ENCODE results near the gene SLC12A1. TPM values are rescaled to one million over a fixed set of nuclear protein-coding genes. Genes with fewer than 3 reads are reported as not detected.
"Not testable (repeated sequence)": the region's sequence is repeated elsewhere in the genome, so short reads cannot be mapped to it uniquely, and the experiment has no call there.

The SLC12A1 gene
- polyA plus RNA-seq, 1 donor = 433 TPM

GRCh38 chr15:48306639-48307038 lies 100.5 kb downstream of the SLC12A1 start:
- DNase-seq = no peak

GRCh38 chr15:48307586-48307985 lies 101.5 kb downstream of the SLC12A1 start:
- DNase-seq = no peak

GRCh38 chr15:48309740-48310139 lies 103.6 kb downstream of the SLC12A1 start:
- DNase-seq = no peak

GRCh38 chr15:48313216-48313615 lies 107.1 kb downstream of the SLC12A1 start:
- no peak for DNase-seq

GRCh38 chr15:48315041-48315440 lies 108.9 kb downstream of the SLC12A1 start:
- no peak for DNase-seq

- DNase-seq = no peak
These were observed 111.1 kb downstream of the SLC12A1 start for GRCh38 chr15:48317221-48317620.

- DNase-seq = no peak
These were observed 112.0 kb downstream of the SLC12A1 start for GRCh38 chr15:48318131-48318530.

- no peak for DNase-seq
These were observed 117.2 kb downstream of the SLC12A1 start for GRCh38 chr15:48323294-48323693.

GRCh38 chr15:48324949-48325348 lies 118.8 kb downstream of the SLC12A1 start:
- no peak for DNase-seq

- DNase-seq = no peak
These were observed 119.3 kb downstream of the SLC12A1 start for GRCh38 chr15:48325400-48325799.

GRCh38 chr15:48326180-48326579 lies 120.1 kb downstream of the SLC12A1 start:
- DNase-seq = not testable (repeated sequence)

GRCh38 chr15:48330105-48330785 lies 124.1 kb downstream of the SLC12A1 start:
- DNase-seq = peak; percentile 15

GRCh38 chr15:48330855-48331795 lies 125.0 kb downstream of the SLC12A1 start, which contains the start of gene DUT:
DUT (plus strand) TSS chr15:48331429; CDS start chr15:48331516, 87 bp downstream.
- peak; percentile 79 for DNase-seq

- no peak for DNase-seq
These were observed 125.9 kb downstream of the SLC12A1 start for GRCh38 chr15:48331796-48332641.

GRCh38 chr15:48332642-48333034 lies 126.5 kb downstream of the SLC12A1 start:
- DNase-seq = no peak

GRCh38 chr15:48333540-48333939 lies 127.4 kb downstream of the SLC12A1 start:
- no peak for DNase-seq

GRCh38 chr15:48334260-48334659 lies 128.2 kb downstream of the SLC12A1 start:
- DNase-seq = no peak

- no peak for DNase-seq
These were observed 130.8 kb downstream of the SLC12A1 start for GRCh38 chr15:48336940-48337339.

- no peak for DNase-seq
These were observed 131.5 kb downstream of the SLC12A1 start for GRCh38 chr15:48337607-48338006.

- no peak for DNase-seq
These were observed 134.0 kb downstream of the SLC12A1 start for GRCh38 chr15:48340111-48340510.

- DNase-seq = no peak
These were observed 137.8 kb downstream of the SLC12A1 start for GRCh38 chr15:48343865-48344264.

GRCh38 chr15:48345516-48345915 lies 139.4 kb downstream of the SLC12A1 start:
- DNase-seq = no peak
